Left forelimb (tissue), 1 donor: ENCODE data around the gene RDH13.
"Not testable (repeated sequence)": the region's sequence is repeated elsewhere in the genome, so short reads cannot be mapped to it uniquely, and the experiment has no call there.

Source experiments
- DNase-seq: peaks from one replicate; pipeline ENCODE4 v3.0.0-alpha.2; 2018; ENCODE audit warnings: low spot score

Gene RDH13

DNA sequence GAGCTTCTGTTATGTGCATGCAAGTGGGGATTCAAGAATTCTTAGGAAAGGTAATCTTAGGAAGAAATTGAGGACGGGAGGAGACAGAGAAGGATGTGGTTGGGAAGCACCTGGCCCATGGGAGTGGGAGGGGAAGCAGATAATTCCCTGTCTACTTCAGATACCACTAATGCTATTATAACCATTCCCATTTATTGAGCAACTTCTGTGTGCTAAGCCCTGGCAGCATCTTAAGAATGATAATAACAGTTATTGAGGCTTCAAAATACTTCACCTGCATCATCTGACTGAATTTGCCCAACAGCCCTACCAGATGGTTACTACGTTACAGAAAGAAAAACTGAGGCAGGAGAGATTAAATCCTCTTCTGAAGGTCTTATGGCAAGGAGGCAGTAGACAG, 14.2 kb upstream of the RDH13 start:
- DNase-seq: no peak

DNA sequence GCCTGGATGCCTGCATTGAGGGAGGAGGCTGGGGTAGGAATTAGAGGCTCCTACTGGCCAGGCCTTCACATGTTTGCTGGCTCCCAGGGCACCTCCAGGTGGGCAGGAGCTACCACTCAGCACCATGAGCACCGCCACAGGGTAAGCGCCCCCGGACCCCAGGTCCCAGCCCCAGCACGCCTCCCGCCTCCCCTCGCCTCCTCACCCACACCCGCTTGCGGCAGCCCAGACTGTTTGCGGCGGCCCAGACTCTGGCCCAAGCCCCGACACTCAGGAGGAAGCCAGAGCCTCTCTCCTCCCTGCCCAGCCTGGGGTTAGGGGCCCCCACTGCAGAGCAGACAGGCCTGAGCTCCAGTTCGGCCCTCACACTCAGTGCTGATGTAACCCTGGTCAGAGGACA, 13.4 kb upstream of the RDH13 start:
- no peak for DNase-seq

DNA sequence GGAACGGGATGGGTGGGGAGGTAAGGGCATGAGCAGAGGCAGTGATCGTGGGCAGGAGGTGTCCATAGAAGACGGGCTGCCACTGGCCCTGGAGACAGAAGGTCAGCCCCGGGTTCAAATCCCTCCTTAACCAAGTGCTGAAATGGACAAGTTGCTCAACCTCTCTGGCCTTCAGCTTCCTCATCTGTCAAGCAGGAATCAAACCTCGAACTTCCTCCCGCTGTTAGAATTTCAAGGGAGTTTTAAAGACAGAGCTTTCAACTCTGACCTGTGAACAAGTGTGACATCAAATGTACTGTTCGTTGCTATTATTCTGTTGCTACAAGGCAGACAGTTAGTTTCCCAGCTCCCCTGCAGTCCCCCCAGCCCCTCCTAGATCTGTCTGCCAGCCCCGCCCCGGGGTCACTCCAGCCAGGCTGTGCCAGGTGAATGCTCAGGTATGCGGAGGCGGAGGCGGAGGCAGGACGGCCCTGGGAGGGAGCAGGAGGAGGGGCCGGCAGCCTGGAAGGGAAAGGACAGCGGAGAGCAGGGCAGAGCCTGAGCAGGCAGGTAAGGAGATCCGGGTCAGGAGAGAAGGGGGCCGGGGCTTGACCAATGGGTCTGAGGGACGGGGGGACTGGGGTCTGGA, 12.5 kb upstream of the RDH13 start, which contains the start of gene EPS8L1:
EPS8L1 (plus strand) TSS at position 499 of the 628 bp plus-strand sequence. CDS start 576 bp downstream, outside the sequence.
- DNase-seq: no peak

DNA sequence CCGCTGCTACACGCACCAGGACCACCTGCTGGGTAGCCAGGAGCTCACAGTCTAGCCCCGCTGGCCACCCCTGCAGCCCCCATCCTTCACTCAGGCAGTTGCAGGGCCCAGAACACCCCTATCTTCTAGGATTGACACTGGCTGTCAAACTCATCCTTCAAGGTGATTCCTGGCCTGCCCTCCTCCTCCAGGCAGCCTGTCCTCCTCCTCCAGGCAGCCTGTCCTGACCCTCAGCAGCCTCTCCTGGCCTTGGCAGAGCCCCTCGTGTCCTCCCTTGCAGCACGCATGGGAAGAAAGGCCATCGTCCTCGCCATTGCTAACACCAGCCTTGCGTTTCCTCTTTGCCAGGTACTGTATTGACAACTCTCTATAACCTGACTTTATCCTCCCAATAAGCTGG, 9.0 kb upstream of the RDH13 start:
- DNase-seq: no peak

DNA sequence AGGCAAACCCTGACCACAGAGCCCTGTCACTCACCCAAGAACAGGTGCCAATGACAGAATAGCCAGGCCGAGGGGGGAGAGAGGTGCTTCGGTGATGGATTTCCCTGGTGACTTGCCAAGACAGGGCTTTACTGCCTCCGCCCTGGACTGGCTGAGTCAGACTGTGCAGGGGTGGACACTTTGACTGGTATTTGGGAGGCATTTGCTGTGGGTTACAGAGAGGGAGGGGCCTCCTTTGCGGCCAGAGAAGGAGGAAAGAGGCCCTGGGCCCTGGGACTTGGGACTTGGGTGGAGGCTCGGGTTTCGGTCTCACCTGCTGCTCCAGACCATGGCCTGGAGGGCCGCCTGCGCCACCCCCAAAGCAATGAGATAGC, 8.2 kb upstream of the RDH13 start:
- no peak for DNase-seq

DNA sequence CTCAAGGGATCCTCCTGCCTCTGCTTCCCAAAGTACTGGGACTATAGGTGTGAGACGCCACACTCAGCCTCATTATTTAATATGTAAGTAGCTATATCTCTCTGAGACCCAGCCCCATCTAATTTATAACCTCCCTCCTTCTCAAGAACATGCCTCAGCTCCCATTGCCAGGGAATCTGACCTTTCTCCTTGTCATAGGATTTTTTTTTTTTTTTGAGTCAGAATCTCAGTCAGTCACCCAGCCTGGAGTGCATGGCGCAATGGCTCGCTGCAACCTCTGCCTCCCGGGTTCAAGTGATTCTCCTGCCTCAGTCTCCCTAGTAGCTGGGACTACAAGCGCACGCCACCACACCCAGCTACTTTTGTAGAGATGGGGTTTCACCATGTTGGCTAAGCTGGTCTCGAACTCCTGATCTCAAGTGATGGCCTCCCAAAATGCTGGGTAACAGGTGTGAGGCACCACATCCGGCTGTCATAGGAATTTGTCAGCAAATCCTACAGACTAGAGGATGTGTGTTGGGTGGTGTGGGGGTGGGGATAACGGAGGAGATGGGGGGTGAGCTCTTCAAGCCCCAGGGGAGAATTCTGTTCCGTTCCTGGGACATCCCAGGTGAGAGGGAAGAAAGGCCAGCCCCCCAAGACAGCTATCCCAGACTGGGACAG, 7.6 kb upstream of the RDH13 start:
- DNase-seq: no peak

DNA sequence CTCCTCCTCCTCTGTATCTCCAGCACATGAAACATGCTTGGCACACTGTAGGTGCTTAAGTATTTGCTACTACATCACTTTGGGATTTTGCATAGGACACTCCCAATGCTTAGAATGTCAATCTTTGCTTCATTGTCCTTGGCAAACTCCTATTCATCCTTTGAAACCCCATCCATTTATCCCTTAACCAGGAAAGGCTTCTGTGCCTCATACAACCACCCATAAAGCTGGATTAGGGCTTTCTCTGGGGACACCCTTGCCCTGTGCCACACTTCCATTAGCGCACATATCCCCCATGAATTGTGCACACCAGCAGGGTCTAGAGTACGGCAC, 6.9 kb upstream of the RDH13 start:
- no peak for DNase-seq

DNA sequence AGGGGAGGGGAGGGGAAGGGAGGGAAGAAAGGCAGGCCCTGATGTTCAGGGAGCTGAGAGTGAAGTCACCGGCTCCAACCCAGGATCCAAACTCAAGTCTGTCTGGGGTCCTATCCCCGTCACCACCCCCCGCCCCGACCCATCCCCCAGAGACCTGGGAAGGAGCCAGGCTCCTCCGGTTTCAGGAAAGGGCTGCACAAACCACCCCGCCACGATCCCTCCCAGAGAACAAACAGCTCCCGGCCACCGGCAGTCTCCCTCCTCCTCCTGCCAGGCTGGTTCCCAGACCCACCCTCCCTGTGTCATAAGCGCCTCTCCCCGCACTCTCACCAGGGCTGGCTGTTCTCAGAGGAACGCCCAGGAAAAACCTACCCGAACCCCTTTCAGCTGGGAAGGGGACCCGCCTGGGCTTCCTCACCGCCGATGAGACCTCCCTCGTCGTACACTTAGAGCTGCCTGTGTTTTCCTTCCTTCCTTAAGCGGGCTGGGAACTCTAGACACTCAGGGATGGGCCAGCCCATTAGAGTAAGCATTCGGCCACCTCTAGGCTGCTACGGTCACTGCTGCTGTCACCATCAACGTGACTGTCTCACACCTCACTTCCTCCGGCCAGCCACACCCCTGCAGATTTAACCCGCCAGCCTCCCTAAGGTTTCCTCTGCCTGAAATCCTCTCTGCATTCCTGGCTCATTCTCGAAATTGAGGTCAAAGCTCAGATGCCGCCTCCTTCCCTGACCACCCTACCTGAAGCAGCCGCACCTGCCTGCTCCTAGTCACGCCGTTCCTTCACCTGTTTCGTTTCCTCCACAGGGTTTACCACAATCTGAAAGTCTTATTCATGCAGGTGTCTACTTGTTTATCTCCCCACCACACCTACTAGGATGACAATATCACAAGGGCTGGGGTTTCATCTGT, 6.3 kb upstream of the RDH13 start:
- DNase-seq: no peak

DNA sequence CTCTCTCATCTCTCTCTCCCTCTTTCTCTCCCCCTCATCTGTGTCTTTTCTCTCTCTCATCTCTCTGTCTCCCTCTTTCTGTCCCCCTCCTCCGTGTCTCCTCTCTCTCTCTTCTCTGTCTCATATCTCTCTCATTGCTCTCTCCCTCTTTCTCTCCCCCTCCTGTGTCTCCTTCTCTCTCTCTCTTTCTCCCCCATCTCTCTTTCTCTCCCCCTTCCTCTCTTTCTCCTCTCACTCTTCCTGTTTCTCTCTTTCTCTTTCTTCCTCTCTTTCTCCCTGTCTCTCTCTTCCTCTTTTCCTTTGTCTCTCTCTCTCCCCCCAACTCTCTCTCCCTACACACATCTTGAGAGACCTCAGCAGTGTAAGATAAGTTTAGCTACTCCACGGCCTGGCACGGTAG, 4.9 kb upstream of the RDH13 start:
- no peak for DNase-seq

DNA sequence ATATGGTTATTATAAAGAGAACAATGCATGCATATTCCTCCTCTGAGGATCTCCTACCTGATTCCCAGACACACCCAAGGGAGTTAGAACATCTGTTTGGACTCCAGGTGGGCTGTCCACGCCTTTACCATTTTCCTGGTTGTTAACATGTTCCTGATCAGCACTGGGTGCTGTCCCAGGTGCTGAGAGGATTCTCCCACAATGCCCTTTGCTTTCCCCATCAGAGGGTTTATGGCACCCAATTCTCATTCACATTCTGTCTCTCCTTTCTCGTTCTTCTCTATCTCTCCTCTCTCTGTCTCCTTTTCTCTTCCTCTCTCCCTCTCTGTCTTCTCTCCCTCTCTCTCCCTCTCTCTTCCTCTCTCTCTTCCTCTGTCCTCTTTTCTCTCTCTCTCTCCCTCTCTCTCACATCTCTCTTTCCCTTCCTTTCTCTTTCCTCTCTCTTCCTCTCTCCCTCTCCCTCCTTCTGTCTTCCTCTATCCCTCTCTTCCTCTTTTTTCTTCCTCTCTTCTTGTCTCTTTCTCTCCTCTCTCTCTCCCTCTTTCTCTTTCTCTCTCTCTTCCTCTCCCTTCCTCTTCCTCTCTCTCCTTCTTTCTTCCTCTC, 3.3 kb upstream of the RDH13 start:
- no peak for DNase-seq

DNA sequence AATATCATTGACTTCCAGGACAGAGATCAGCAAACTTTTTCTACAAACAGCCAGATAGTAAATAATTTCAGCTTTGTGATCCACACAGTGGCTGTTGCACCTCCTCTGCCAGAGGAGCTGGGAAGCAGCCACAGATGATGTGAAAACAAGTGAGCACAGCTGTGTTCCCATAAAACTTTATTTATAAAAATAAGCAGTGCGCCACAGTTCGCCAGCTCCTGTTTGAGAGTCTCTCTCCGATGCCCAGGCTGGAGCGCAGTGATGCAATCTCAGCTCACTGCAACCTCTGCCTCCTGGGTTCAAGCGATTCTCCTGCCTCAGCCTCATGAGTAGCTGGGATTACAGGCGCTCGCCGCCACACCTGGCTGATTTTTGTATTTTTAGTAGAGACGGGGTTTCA, 2.6 kb upstream of the RDH13 start:
- not testable (repeated sequence) for DNase-seq

DNA sequence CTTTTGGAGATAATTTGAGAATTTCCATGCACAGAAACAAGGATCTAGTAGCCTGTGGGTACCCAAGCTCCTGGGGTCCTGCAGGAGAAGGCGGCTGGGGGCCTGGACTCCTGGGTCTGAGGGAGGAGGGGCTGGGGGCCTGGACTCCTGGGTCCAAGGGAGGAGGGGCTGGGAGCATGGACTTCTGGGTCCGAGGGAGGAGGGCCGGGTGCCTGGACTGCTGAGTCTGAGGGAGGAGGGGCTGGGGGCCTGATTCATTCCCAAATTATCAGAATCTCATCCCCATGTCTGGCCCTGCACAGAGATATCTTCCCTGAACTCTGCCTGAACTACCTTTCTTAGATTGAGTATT, 520 bp upstream of the RDH13 start:
- no peak for DNase-seq

DNA sequence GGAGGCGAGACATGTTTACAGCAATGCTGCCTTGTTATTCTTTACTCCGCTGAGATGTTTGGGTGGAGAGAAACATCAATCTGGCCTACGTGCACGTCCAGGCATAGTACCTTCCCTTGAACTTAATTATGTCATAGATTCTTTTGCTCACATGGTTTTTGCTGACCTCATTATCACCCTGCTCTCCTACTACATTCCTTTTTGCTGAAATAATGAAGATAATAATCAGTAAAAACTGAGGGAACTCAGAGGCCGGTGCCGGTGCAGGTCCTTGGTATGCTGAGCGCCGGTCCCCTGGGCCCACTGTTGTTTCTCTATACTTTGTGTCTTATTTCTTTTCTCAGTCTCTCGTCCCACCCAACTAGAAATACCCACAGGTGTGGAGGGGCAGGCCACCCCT, 2.7 kb downstream of the RDH13 start:
- DNase-seq: not testable (repeated sequence)

DNA sequence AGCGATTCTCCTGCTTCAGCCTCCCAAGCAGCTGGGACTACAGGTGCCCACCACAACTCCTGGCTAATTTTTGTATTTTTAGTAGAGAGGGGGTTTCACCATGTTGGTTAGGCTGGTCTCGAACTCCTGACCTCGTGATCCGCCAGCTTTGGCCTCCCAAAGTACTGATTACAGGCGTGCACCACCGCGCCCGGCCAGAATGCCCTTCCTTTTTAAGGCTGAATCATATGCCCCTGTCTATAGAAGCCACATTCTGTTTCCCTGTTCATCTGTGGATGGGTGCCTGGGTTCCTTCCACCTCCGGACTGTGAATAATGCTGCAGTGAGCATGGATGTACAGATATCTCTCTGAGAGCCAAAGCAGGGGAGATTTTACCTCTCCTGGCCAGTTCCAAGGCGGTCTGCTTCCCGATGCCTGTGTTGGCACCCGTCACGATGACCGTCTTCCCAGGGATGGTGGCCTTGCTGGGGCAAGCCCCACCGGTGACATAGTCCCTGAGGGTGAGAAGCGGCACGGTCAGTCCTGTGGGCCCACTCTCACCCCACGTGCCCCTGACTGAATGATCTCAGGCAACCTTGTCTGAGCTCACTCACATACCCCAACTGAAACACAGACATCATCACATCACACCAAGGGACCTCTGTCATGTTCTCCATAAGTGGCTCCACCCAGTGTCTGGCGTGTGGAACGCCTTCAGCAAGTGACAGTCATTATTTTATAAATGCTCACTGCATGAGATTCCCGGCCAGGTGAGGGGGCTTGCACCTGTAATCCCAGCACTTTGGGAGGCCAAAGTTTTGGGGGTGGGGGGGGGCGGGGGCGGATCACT, 4.0 kb downstream of the RDH13 start:
- DNase-seq: no peak

DNA sequence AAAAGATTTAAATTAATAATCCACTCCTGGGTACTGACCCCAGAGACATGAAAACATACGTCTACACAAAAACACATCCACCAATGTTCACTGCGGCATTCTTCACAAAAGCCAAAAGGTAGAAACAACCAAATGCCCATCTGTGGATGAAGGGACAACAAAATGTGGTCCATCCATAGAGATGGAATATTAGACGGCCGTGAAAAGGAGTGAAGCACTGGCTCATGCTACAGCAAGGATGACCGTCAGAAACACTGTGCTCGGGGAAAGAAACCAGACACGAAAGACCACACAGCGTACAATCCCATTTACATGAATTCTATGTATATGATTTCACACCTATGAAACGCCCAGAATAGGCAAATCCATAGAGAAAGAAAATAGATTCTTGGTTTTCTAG, 6.1 kb downstream of the RDH13 start:
- no peak for DNase-seq

DNA sequence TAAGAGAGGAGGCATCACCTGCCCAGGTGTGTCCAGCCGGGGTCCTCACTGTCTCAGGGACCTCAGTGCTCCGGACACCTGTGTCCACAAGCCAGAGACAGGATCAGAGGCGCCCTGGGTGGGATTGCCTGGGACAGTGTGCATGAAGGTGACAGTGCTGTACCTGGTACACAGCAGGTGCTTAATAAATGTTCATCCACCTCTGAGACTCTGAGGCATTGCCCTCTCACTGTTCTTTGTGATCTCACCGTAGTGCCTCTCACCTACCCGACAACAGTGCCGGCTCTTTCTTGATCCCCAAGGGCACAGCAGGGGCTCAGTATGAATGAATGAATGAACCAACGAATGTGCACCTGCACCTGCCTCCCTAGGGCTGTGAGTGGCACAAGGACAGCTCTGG, 9.2 kb downstream of the RDH13 start:
- DNase-seq: no peak

DNA sequence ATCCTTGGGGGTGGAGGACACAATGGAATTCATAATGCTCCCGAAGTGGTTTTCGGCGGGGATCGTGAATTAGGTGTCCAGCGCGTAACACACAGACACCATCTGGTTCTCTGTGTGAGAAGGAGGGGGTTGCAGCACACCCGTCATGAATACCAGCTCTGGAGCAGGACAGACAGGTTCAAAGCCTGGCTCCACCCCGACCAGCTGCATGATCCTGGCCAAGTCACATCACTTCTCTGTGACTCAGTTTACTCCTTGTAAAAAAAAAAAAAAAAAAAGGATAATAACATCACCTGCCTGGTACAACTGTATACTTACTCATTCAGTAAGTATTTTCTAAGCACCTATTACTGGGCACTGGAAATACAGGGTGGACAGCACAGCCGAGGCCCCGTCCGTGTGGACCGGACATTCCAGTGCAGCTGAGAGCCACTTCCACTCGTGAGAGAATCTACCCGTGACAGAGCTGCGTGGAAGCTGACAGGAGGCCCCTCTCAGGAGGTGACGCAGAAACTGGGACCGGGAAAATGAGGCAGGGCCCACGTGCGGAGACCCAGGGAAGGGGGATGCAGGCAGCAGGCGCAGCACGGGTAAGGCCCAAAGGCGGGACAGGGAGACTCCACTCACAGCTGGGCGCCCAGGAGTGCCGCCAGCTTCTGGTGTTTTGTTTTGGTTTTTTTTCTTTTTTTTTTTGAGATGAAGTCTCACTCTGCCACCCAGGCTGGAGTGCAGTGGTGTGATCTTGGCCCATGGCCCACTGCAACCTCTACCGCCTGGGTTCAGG, 12.0 kb downstream of the RDH13 start:
- DNase-seq: no peak

DNA sequence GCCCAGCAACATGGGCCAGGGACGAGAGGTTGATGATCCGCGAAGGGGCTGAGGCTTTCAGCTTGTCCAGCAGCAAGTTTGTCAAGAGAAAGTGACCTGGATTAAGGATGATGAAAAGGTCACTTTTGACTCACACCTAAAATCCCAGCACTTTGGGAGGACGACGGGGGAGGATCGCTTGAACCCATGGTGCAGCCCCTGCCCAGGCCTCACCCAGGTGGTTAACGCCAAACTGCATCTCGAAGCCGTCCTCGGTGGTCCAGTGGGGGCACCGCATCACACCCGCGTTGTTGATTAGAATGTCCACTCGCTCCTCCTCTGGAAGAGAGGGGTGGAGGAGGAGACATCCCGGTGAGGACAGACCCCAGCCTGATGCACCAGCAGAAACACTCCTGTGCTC, 14.5 kb downstream of the RDH13 start:
- DNase-seq: no peak

DNA sequence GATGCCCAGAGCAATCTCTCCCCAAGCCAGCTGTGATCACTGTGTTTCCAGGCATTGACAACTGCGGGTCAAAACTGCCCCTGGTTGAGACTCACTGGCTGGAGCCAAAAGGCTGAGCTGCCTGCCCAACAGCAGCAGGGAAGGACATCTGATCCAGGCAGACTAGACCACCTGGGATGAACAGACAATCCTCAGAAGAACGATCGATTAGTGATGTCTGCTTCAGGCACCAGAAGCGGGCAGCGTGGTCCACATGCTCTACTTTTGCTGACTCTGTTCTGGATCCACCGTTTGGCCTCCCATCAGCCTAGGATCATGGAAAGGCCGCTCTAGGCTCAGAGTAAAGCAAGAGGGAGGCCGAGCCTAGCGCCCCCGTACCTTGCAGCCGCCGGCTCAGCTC, 15.0 kb downstream of the RDH13 start:
- DNase-seq: no peak

DNA sequence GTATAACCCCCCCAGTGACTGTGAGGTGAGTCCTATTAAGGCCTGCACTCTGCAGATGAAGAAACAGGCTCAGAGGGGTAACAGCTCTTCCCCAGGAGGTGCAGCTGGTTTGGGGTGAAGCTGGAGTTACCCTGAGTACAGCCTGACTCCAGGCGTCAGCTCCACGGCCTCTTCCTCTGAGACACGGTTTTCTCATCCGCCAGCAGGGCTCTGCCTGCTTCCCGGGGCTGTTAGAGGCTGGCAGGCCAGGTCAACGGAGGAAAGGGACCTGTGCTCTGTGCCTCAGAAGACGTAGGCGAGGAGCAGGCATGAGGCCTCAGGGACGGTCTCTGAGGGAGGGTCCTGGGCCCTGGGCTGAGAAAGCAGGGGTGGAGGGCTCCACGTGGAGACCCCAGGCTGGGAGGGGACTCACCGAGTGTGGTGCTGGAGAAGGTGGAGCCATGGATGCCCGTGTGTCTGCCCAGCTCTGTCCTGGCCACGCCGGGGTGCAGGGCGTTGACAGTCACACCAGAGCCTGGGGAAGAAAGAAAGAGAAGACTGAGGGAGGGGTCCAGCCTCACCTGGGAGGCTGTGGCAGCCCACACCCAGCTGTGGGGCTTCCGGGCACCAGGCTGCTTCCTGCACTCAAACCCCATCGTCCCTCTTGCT, 15.8 kb downstream of the RDH13 start:
- no peak for DNase-seq
